ENCODE measurements around the gene OSBPL10. TPM values are rescaled to one million over a fixed set of nuclear protein-coding genes. Genes with fewer than 3 reads are reported as not detected.

Gene OSBPL10
- total and polyA plus RNA-seq, 2 donors: 58.0 to 62.4 TPM

DNA sequence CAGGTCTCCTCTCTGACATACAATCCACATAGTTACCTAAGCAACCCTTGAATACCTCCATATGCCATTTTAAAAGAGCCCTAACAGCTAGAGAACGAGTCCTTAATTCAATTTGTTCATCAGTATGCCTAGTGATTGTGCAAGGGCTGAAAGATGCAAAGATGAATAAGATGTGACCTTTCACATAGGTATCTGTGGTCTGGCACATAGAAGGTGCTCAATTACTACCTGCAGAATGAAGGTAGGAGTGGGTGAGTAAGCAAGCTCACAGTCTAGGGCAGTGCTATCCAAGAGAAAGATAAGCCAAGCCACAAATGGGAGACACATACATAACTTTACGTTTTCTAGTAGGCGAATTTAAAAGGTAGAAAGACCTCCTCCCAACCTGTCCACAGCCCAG is 157.9 kb downstream of the OSBPL10 start:
- 93% methylated on average over 3 of the region's 3 CpGs for WGBS
- Histone ChIP-seq H3K4me1 (ENCODE audit: insufficient read depth) (no peaks in the 10 kb centered on the region), H3K36me3 (ENCODE audit: insufficient read depth) (no peaks in the 10 kb centered on the region), H3K4me3 (ENCODE audit: low read depth, low read length) (no peak overlapping the region), H3K27ac (ENCODE audit: low read depth) (no peak overlapping the region)
- DNase-seq (ENCODE audit: extremely low spot score): no peak

- Histone ChIP-seq H3K4me3 (ENCODE audit: low read depth, low read length) (no peak overlapping the region), H3K27ac (ENCODE audit: low read depth) (no peak overlapping the region), H3K36me3 (ENCODE audit: insufficient read depth) (no peaks in the 10 kb centered on the region), H3K4me1 (ENCODE audit: insufficient read depth) (no peaks in the 10 kb centered on the region)
- DNase-seq (ENCODE audit: extremely low spot score): no peak
- WGBS: 92% methylated on average over 2 of the region's 2 CpGs
Observed at GRCh38 chr3:31821118-31821517, 159.9 kb downstream of the OSBPL10 start.

DNA sequence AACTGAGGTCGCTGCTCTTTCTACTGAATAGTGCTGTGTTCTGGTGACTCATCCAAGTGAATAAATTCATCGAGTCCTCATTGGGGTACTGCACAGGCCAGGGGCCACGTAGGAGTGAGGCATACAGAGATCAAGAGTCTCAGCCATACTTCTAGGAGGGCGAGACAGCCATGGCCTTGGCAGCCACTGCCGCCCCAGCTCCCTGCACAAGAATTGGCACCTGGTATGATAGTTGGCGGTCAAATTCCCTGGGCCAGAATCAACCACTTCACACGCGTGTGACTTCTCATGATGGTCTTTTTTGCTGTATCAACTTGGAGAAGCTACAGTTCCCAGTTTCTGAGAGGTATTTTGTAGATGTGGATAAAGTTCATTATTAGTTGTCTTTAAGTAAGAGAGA is 161.6 kb downstream of the OSBPL10 start:
- Histone ChIP-seq H3K4me3 (ENCODE audit: low read depth, low read length) (no peak overlapping the region), H3K4me1 (ENCODE audit: insufficient read depth) (no peaks in the 10 kb centered on the region), H3K27ac (ENCODE audit: low read depth) (no peak overlapping the region), H3K36me3 (ENCODE audit: insufficient read depth) (no peaks in the 10 kb centered on the region)
- WGBS: 96% methylated on average over 8 of the region's 8 CpGs
- no peak for DNase-seq (ENCODE audit: extremely low spot score)

DNA sequence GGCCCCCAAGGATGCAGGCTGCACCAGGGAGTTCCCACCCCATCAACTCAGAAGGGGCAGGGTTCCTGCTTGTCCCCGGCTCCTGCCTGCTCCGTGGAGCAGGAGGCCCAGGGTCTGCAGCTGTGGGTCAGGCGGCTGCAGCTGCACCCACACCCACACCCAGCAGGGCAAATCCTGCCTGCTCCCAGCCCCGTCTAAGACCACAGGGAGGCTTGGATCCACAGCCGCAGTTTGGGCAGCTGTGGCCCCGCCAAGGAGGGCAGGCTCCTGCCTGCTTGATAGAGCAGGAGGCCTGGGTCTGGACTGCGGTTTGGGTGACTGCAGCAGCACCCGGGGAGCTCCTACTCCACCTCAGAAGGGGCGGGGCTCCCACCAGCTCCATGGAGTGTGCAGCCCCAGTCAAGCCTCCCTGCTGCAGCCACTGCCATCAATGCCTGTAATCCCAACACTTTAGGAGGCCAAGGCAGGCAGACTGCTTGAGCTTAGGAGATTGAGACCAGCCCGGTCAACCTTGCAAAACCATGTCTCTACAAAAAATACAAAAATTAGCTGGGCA is 163.6 kb downstream of the OSBPL10 start:
- 83% methylated on average over 10 of the region's 10 CpGs for WGBS
- no peak overlapping the region for H3K4me3 ChIP-seq (ENCODE audit: low read depth, low read length)
- H3K27ac ChIP-seq (ENCODE audit: low read depth): no peak overlapping the region
- no peaks in the 10 kb centered on the region for H3K4me1 ChIP-seq (ENCODE audit: insufficient read depth)
- no peaks in the 10 kb centered on the region for H3K36me3 ChIP-seq (ENCODE audit: insufficient read depth)
- no peak for DNase-seq (ENCODE audit: extremely low spot score)

DNA sequence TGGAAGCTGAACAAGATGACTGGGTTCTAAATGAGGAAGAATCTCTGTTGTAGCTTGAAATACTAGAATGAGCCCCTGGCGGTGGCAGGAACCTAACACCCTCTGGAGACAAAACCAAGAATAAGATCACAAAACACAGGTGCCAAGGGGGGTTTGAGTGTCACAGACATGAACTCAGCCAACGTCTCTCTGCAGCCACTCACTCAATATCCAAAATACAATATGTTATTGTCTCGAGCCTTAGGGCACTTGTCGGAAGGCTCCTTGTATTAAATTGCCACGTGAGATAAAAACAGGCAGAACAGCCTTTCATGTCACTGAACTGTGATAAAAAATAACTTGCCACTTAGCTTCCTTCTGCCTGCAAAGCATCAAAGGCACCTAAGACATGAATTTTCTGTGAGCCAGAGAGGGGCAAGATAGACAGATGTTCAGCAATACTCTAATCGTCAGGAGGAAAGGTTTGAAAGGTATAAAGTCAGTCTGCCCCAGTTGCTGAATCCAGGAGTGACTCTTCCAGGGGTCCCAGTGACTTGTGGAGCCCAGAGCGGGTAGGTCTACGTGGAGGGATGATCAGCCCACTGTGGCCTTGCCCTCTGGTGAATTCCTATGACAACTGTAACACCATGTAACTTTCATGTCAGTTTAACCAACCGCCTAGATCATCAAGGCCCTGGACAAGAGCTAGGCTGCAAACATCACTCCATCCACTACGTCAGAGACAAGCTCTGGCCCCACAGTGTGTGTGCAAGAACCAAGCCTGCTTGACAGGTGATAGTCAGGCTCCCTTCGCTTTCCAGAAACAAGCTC is 165.2 kb downstream of the OSBPL10 start:
- Histone ChIP-seq H3K36me3 (ENCODE audit: insufficient read depth) (no peaks in the 10 kb centered on the region), H3K4me1 (ENCODE audit: insufficient read depth) (no peaks in the 10 kb centered on the region), H3K27ac (ENCODE audit: low read depth) (no peak overlapping the region), H3K4me3 (ENCODE audit: low read depth, low read length) (no peak overlapping the region)
- WGBS: 46% methylated on average over 11 of the region's 11 CpGs
- DNase-seq (ENCODE audit: extremely low spot score): no peak

- 84% methylated on average over 5 of the region's 6 CpGs for WGBS
- Histone ChIP-seq H3K36me3 (ENCODE audit: insufficient read depth) (no peaks in the 10 kb centered on the region), H3K4me3 (ENCODE audit: low read depth, low read length) (no peak overlapping the region), H3K4me1 (ENCODE audit: insufficient read depth) (no peaks in the 10 kb centered on the region), H3K27ac (ENCODE audit: low read depth) (no peak overlapping the region)
- DNase-seq (ENCODE audit: extremely low spot score): no peak
Observed at GRCh38 chr3:31815006-31815405, 166.1 kb downstream of the OSBPL10 start.

DNA sequence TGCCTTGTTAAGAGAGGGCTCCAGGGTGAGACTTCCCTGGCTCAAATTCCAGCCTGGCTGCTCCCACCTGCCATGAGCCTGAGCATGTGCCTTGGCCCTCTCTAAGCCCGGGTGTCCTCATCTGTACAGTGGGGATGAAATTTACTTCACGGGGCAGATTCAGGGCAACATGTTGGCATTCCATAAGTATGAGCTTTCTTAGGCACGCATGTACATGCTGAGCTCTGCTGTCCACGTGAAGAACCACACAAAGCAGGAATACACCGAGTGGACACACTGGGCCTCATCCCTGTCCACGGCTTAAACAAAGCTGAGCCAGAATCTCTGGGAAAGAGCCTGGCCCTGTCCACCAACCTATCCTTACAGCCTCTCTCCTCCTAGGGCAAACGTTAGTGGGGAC is 167.4 kb downstream of the OSBPL10 start:
- DNase-seq (ENCODE audit: extremely low spot score): no peak
- H3K4me1 ChIP-seq (ENCODE audit: insufficient read depth): no peaks in the 10 kb centered on the region
- 91% methylated on average over 7 of the region's 7 CpGs for WGBS
- no peak overlapping the region for H3K4me3 ChIP-seq (ENCODE audit: low read depth, low read length)
- no peaks in the 10 kb centered on the region for H3K36me3 ChIP-seq (ENCODE audit: insufficient read depth)
- no peak overlapping the region for H3K27ac ChIP-seq (ENCODE audit: low read depth)

- no peaks in the 10 kb centered on the region for H3K4me1 ChIP-seq (ENCODE audit: insufficient read depth)
- no peak overlapping the region for H3K4me3 ChIP-seq (ENCODE audit: low read depth, low read length)
Observed at GRCh38 chr3:31813197-31813596, 167.9 kb downstream of the OSBPL10 start.

DNA sequence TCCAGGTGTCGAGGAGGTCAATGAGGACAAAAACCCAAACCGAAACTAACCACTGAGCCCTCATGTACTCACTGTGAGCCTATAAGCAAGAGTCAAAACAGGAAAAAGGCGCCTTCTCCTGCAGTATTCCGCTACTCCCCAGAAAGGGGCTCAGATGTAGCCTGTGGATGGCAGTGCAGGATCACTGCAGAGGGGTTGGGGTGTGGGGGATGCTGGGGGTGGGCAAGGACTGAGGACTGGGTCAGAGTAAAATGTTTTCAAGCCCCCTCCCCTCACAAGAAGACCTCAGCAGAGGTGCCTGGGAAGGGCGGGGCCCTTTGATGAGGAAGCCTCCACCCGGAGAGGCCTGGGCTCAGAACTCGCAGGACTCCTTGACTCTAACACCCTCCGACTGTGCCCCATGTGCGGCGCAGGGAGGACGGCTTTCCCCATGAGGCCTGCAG is 170.1 kb downstream of the OSBPL10 start:
- no peak for DNase-seq (ENCODE audit: extremely low spot score)
- Histone ChIP-seq H3K4me3 (ENCODE audit: low read depth, low read length) (no peak overlapping the region), H3K4me1 (ENCODE audit: insufficient read depth) (no peaks in the 10 kb centered on the region), H3K27ac (ENCODE audit: low read depth) (no peak overlapping the region), H3K36me3 (ENCODE audit: insufficient read depth) (no peaks in the 10 kb centered on the region)
- 96% methylated on average over 11 of the region's 11 CpGs for WGBS

More at GRCh38 chr3:31813197-31813596, 167.9 kb downstream of the OSBPL10 start:
- no peak for DNase-seq (ENCODE audit: extremely low spot score)
- Histone ChIP-seq H3K36me3 (ENCODE audit: insufficient read depth) (no peaks in the 10 kb centered on the region), H3K27ac (ENCODE audit: low read depth) (no peak overlapping the region)

- H3K36me3 ChIP-seq (ENCODE audit: insufficient read depth): no peaks in the 10 kb centered on the region
- no peak for DNase-seq (ENCODE audit: extremely low spot score)
- H3K27ac ChIP-seq (ENCODE audit: low read depth): no peak overlapping the region
- WGBS: 84% methylated on average over 3 of the region's 3 CpGs
- H3K4me1 ChIP-seq (ENCODE audit: insufficient read depth): no peaks in the 10 kb centered on the region
- no peak overlapping the region for H3K4me3 ChIP-seq (ENCODE audit: low read depth, low read length)
Observed at GRCh38 chr3:31808143-31808720, 172.8 kb downstream of the OSBPL10 start.

GRCh38 chr3:31804251-31805051 is 176.6 kb downstream of the OSBPL10 start:
- H3K36me3 ChIP-seq (ENCODE audit: insufficient read depth): no peaks in the 10 kb centered on the region
- WGBS: 59% methylated on average over 10 of the region's 10 CpGs
- DNase-seq (ENCODE audit: extremely low spot score): no peak

DNA sequence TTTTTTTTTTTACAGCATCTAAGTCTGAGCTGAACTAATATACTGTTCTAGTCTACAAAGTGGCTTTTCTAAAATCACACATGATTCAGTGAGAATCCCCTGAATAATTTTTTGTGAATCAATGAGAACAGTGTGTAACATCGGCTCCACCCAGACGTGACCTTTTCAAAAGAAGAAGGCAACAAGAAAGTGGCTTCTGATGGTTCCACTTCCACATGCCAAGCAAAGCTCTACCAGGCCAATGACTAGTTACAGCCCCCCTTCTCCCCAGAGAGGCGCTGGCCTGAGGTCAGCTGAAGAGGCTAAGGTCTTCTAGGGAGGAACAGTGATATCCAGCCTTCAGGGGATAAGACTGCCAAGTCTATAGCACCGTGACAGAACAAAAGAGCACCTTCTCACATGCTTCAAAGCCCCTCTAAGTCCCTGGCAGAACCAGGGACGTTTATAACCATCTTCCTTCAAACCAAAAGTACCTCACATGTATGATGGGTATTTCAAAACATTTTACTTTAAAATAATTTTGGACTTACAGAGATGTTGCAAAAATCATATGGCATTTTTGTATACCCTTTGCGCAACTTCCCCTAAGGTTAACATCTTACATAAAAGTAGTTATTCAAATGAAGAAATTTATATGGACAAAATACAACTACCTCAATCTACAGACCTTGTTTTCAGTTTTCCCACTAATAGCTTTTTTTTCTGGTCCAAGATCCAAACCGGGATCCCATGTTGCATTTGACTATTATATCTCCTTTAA is 177.9 kb downstream of the OSBPL10 start:
- no peaks in the 10 kb centered on the region for H3K4me1 ChIP-seq (ENCODE audit: insufficient read depth)
- WGBS: 92% methylated on average over 7 of the region's 7 CpGs
- DNase-seq (ENCODE audit: extremely low spot score): no peak
- no peak overlapping the region for H3K4me3 ChIP-seq (ENCODE audit: low read depth, low read length)
- no peaks in the 10 kb centered on the region for H3K36me3 ChIP-seq (ENCODE audit: insufficient read depth)
- H3K27ac ChIP-seq (ENCODE audit: low read depth): no peak overlapping the region

More at GRCh38 chr3:31804251-31805051, 176.6 kb downstream of the OSBPL10 start:
- Histone ChIP-seq H3K4me3 (ENCODE audit: low read depth, low read length) (no peak overlapping the region), H3K27ac (ENCODE audit: low read depth) (no peak overlapping the region), H3K4me1 (ENCODE audit: insufficient read depth) (no peaks in the 10 kb centered on the region)

DNA sequence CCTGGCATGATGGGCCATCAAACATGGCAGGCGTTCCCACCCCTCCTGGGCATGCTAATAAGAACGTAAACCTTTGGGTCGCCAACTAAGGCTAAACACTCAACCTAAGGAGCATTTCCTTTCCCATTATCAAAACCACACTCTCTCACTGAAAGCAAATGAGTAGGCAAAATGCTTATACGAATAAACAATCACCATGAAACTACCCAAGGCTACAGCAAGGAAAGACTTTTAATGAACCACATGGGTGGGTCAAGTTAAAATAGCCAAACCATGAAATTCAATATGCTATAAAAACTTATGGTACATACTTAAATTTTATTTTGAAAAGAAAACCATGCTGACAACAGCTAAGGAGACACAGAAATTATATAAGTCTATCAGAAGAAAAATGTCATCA is 180.6 kb downstream of the OSBPL10 start:
- no peaks in the 10 kb centered on the region for H3K36me3 ChIP-seq (ENCODE audit: insufficient read depth)
- no peak overlapping the region for H3K27ac ChIP-seq (ENCODE audit: low read depth)
- no peak overlapping the region for H3K4me3 ChIP-seq (ENCODE audit: low read depth, low read length)
- DNase-seq (ENCODE audit: extremely low spot score): no peak
- WGBS: 93% methylated on average over 4 of the region's 4 CpGs
- no peaks in the 10 kb centered on the region for H3K4me1 ChIP-seq (ENCODE audit: insufficient read depth)

All from urinary bladder (tissue), 4 donors.